ENCODE results near the gene TNFAIP1. TPM values are rescaled to one million over a fixed set of nuclear protein-coding genes. Genes with fewer than 3 reads are reported as not detected.

Gene TNFAIP1
- total RNA-seq, 4 donors from 2014 or later = 28.7 to 50.4 (median 40.4) TPM

GRCh38 chr17:28325211-28325610, 10.3 kb upstream of the TNFAIP1 start:
- ATAC-seq (ENCODE audit: low FRiP score) = no peak
- no peak for TF ChIP-seq CTCF (IDR thresholded peaks at IDR 0.05)
- no peak for DNase-seq (ENCODE audit: low spot score)

- DNase-seq (ENCODE audit: low spot score) (no peak), ATAC-seq (ENCODE audit: low FRiP score) (no peak)
- no peak for TF ChIP-seq CTCF (IDR thresholded peaks at IDR 0.05)
Measured at GRCh38 chr17:28326114-28326513, 9.4 kb upstream of the TNFAIP1 start.

- no peak for DNase-seq (ENCODE audit: low spot score)
- TF ChIP-seq CTCF (IDR thresholded peaks at IDR 0.05) = no peak
- no peak for ATAC-seq (ENCODE audit: low FRiP score)
Measured at GRCh38 chr17:28327031-28327607, 8.4 kb upstream of the TNFAIP1 start.

GRCh38 chr17:28327709-28328108, 7.9 kb upstream of the TNFAIP1 start:
- DNase-seq (ENCODE audit: low spot score) (no peak), ATAC-seq (ENCODE audit: low FRiP score) (no peak)
- no peak for TF ChIP-seq CTCF (IDR thresholded peaks at IDR 0.05)

- ATAC-seq (ENCODE audit: low FRiP score) (no peak), DNase-seq (ENCODE audit: low spot score) (no peak)
- no peak for TF ChIP-seq CTCF (IDR thresholded peaks at IDR 0.05)
Measured at GRCh38 chr17:28328325-28328724, 7.2 kb upstream of the TNFAIP1 start.

GRCh38 chr17:28330671-28331070, 4.9 kb upstream of the TNFAIP1 start:
- ATAC-seq (ENCODE audit: low FRiP score) (no peak), DNase-seq (ENCODE audit: low spot score) (no peak)
- no peak for TF ChIP-seq CTCF (IDR thresholded peaks at IDR 0.05)

GRCh38 chr17:28331891-28332420, 3.6 kb upstream of the TNFAIP1 start:
- TF ChIP-seq CTCF (IDR thresholded peaks at IDR 0.05) = no peak
- no peak for DNase-seq (ENCODE audit: low spot score)
- no peak for ATAC-seq (ENCODE audit: low FRiP score)

All from omental fat pad (tissue), 4 donors.